ENCODE measurements around the gene KLC1.

Gene KLC1

DNA sequence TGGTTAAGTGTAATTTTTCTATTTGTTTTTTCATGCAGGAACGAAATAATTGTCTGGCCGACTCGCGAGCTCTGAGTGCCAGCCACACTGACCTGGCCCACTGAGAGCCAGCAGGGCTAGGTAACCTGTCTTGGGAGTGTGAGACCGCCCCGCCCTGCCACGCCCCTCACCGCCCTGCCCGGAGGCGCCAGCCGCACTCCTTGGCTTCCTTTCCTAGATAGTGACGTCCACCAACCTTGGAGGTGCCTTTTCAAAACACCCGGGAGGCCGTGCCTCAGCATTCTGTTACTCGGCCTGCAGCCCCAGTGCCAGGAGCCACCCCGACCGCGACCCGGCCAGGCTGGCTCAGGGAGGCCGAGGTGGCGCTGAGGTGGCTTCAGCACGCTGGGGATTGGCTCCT lies 64.5 kb downstream of the KLC1 start:
- no peak for DNase-seq

DNA sequence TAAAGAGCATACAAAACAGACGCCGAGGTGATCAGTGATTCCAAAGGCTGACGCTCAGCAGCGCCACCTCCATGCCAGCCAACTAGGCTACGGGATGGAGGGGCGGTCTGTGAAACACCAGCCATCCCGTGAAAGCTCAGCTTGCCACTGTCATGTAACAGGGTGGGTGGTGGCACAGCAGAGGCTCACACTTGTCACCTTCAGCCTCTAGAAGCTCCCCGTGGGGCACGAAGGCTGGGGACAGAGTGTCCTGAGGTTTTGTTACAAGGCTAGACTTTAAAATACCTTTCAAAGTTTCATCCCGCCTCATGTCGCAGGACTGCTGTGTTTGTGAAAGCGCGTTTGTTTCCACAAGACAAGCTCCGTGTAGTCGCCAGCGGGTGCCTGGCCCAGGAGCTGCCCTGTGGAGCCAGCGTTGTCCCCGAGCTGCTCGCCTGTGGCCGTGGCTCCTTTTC lies 65.6 kb downstream of the KLC1 start:
- no peak for DNase-seq

DNA sequence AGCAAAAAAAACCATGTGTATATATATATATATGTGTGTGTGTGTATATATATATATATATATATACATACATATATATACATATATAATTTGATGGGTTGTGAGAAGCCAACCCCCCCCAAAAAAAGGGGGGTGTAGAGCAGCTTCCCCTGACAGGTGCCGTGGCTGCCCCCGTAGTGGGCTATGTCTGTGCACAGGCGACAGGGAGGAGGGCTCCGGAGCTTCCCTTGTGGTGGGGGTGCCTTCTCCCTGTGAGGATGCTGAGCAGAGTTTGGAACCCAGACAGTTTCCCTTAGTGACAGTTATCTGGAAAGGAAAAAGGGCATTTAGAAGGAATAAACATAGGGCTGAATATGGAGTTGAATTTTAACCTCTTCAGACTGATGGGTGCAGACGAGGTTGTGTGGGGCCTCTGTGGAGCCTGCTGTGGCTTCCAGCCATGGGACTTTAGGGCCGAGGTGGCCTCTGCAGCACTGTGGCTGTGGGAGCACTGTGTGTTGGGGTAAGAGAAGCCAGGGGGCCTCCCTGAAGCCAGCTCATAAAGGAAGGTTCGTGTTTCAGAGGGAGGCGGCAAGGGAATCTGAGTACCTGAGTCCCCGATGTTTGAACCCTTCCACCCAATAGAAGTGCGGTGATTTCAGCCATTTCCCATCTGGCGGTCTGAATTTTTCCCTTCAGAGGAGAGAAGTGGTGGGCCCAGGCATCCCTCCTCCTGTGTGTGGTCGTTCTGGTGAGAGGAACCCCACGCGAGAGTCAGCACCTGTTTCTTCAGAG lies 66.5 kb downstream of the KLC1 start:
- peak; percentile 62 for DNase-seq

DNA sequence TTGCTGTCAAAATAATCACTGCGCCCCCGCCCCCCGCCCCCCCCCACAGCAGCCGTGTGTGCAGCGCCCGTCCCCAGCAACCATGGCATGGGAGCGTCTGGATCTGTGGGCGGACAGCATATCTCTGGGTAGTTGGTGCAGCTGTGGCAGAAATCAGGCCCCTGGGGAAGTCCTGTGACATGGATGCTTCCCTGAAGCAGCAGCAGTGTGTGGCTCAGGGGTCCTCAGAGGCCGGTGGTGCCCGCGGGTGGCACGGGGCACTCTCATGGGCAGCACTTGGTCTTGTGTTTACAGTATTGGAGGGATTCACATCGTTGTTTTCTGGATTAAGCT lies 67.0 kb downstream of the KLC1 start:
- DNase-seq = peak; percentile 51

DNA sequence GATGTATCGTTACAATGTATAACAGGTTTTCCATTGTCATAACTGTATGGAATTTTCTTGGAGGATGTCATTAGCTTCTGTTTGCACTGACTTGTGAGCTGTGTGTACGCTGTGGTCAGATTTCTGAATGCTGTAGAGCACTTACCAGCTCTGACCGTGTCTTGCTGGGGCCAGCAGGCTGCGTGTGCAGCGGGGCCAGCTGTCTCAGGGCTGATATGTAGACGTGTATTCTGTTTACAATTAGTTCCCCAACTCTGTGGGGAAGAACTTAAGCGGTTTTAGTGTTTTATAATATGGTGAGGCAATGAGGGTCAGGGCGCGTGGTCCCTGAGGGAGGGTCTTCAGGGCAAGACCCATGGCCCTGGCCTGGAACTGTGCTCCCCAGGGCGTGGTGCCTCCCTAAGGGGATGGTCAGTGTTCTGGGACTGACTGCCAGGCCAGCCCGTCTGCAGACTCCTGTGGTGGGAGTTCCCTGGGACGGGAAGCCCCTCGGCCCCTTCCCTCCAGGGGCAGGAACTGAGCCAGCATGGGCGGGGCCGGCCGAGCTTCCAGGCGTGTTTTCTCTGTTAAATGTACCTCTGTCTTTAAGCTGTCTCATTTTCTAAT lies 67.6 kb downstream of the KLC1 start:
- DNase-seq = no peak

DNA sequence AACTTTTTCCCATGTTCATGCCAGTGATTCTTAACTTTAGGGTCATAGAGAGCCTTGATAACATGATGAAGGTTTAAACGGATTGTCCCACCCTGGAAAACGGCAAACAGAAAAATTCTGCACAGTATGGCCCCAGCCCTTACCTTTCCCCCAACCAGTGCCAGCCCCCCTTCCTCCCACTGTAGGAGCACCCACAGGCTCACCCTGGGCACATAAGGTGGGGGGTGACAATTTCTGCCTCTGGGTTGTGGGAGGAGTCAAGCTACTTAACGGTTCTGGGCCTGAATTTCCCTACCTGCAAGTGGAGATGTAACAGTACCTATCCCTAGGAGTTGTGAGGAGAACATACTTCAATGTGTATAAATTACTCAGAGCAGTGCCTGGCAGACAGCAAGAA lies 68.2 kb downstream of the KLC1 start:
- peak; percentile 15 for DNase-seq

DNA sequence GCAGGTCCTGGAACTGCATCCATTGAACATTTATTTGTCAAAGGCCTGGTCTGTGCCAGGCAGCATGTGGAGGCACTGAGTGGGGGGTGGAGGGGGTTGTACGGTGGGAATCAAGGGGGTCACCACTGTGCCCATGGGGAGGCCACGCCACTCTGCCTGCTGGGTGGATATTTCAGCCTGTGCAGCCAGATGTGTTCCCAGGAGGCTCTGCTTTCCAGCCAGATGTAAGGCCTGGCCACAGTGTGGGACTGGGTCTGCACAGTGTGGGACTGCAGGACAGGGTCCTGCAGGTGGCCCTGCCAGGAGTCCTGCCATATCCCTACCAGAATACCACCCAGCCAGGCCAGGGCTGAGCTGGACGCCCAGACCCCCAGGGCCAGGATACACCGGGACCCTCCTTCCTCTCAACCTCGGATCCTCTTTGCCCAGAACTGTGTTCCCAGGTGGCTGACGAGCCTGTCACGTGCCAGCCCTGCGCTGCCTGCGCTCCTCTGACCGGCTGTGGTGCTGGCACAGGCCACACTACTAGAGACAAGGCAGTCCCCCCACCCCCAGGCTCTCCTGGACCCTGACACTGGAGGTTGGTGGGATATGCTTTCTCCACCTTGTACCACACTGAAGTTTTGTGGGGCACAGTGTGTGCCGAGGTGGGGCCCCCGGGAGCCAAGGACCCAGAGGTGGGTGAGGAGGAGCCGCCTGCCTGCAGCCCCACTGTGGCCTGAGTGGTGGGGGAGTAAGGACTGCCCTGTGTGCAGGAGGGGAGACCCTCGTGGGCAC lies 68.8 kb downstream of the KLC1 start:
- no peak for DNase-seq

DNA sequence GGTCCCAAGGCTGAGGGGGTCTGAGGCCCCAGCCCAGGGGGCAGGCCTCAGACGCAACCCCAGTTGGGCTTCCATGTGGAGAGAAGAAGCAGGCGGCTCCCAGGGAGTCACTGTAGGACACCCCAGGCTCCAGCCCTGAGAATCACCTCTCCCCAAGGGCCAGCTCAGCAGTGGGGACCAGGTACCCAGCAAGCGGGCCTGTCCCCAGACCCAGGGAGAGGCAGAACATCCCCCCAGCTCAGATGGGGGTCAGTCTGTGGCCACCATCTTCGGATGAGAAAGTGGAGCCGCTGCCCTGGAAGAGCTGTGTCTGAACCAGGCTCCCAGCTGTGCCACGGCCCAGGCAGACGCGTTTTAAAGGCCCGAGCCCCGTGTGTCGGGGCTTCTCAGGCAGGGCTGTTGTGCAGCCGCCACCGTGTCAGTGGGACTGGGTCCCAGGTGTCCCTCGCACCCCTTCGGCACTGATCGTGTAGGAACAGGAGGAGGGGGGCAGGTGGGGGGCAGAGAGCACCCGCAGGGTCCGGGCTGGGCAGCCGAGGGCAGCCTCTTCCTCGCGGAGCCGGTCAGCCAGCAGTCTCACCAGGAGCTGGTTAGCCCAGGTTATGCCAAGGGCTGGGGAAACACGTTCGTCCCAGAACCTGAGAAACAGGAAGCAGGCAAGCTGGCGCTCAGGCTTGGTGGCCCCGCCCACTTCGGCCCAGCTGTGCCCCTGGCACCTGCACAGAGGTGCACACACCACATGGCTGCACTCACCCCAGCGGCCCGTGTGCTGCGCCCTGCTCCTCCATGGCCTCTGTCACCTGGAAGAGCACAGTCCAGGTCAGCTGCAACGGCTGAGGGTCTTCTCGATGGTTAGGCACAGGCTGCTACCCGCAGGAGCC lies 69.6 kb downstream of the KLC1 start:
- DNase-seq = peak; percentile 47

DNA sequence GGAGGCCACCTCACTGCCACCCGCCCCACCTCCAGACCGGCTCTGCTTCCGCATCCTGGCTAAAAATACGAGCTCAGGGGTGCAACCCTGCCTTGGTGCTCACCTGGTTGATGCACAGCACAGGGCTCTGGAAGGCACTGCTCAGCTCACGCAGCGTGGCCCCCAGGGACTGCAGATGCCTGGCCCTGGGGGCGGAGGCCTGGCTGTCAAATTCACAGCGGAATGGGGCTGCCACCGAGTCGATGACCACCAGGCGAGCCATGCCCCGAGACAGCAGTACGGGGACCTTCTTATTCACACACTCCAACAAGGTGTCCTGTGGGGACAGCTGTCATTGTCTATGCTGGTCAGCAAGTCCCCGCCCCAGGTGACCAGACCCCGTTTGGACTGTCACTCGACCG lies 70.2 kb downstream of the KLC1 start:
- no peak for DNase-seq

DNA sequence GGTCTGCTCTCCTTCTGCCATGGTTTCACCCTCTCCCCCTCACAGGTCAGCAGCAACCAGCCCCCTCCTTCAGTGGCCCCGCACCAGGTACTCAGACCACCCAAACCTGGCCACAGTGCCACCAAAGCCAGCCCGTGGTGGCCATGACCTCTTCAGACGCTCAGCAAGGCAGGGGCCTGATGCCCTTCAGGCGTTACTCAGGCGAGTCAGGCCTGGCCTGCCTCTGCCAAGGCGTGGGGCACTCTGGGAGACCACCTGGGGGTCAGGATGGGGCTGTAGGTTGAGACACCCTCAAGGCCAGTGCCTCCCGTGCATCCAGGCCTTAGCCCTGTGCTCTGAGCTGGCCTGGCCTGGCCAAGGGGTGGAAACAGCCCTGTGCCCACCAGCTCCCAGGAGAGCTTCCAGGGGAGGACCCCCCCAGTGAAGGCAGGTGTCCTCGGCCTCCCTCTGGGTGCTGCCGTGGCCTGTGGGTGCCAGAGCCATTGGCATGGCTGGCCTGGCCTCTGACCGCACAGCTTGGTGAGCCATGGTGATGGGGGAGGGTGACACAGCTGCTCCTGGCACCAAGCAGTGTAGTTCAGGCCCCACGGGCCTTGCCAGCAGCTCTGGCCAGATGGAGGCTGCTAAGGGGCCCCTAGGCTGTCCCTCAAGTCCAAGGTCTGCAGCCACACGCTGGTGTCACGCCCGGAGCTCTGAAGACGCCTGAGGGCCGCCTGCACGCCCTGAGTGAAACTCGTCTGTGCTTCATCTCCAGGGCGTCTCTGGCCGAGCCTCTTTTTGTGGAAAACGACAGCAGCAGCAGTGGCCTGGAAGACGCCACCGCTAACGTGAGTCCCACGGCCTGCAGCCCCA lies 71.1 kb downstream of the KLC1 start:
- DNase-seq = no peak

DNA sequence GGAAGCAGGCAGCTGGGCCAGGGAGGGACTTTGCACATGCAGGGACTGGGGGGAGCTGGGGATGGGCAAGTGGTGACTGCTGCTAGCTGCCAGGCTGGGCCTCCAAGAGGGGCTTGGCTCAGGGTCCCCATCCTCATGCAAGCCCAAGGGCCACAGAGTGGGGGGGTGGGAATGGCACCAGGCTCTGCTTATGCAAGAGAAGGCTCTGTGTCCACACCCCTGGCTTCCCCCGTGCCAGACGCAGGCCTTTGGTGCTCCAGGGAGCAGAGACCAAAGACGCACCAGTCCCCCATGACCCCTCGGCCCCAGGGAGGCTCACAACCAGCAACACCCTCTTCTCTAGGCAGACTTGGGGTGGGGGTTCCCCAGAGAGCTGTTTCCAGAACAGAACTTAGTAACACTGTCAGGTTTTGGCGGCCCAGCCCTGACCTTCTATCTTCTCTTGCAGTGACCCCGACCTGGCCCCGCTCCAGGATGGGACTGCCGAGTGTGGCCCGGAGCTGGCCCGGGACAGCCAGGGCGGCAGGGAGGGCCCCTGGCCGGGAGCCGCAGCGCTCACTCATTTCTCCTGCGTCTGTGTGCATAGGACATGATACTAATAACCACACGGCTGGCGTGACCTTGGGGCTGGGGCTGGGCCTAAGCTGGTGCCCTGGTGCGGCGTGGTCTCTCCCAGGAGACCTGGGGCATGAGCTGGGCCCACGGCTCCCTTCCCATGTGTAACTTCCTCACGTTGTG lies 71.9 kb downstream of the KLC1 start:
- no peak for DNase-seq

DNA sequence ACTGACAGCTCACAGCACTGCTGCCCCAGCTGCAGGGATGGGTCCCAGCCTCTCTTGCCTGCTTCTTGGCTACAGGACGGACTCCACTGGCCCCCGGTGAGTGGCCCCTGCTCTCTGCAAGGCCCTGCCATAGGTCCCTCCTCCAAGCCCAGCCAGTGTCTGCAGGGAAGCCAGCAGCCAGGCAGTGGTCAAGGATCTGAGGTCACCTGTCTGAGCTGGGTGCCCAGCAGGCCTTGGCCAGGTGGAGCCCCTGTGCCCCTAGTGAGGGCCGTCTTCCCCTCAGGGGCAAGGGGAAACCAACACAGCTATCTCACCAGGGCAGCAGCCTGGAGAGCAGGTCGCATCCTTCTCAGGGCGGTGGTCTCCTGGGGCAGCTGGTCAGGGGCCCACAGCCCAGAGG lies 73.1 kb downstream of the KLC1 start:
- no peak for DNase-seq

DNA sequence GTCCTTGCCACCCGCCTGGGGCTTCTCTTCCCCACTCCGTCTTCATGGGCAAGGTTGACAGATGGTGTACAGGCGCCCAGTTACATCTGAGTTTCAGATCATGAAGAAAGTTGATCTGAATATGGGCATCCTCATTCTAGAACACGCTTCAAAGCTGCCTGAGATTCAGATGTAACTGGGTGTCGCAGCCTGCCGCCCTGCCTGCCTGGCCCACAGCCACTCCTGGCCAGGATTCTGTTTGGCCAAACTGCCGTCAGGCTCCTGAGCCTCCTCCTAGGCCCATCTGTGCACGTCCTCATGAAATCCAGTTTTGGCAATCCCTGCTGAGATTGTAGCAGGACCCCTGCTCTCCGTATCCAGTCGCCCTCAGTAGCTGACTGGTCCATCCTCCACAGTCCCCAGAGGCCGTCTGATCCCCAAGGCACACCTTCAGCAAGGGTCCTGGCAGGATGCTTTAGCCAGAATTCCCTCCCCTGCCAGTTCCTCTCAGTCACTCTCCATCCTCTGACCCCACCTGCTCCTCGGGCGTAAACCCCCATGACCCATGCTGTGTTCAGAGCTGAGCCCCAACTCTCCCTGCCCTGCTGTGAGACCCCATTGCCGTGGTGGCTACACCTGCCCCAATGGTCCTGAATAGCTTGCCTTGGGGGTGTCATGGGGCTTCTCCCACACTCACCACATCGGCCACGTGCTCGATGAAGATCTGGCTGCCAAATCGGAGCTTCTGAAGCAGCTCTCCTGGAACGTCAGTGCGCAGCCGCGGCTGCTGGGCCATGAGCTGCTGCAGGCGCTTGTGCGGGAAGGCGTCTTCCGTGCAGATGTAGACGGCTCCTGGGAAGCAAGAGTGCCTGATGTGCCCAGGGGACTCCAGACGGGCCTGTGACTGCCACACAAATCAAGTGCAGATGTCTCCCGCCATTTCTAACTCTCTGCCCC lies 73.8 kb downstream of the KLC1 start:
- DNase-seq = no peak

DNA sequence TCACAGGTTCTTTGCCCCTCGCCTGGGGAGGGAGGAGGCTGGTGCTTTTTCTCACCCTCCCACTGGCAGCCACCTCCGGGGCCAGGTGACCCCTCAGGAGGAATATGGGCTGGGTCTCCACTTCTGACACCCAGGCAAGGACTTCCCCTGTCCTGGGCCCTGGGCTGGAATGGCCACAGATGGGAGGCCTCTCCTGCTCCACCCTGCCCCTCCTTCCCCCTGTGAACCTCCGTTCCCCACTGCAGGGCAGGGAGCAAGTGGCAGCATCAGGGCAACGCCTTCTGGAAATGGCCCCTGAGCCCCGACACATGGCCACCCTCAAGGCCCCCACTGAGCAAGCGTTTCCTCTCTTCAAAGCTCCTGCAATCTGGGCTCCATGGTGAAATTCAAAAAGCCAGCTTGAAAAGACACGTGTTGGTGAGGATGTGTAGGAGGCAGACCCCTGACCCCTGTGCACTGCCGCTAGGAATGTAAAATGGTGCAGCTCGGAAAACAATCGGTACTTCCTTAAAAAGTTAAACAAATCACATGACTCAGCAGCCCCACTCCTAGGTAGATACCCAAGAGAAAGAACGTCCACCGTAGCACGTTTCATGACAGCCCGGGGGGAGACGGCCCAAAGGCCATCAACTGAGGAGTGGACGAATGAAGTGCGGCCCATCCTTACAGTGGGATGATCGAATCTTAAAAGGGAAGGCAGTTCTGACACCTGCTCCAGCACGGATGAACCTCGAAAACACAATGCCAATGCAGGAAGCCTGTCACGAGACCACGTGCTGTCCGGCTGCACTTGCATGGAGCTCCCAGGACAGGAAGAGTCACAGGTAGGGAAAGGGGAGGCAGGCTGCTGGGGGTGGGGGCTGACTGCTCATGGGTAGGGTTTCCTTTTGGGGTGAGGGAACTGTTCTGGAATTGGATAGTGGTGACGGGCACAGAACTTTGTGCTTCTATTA lies 74.7 kb downstream of the KLC1 start:
- no peak for DNase-seq

DNA sequence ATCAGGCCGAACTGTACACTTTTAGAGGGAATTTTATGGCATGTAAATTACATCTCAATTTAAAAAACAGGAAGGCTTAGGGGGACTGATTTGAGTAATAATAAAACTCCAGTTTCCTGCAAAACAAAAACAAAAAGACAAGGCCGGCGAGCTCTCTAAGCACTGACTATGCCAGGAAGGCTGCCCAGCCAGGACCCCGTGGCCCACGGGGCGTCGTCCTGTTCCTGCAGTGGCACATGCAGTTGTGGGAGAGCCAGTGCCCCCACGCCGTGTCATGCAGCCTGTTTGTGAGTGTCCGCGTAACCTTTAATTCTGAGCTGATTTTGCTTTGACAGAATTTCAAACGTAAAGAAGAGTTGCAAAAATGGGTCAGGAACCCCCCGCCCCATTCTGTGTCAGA lies 75.7 kb downstream of the KLC1 start:
- no peak for DNase-seq

DNA sequence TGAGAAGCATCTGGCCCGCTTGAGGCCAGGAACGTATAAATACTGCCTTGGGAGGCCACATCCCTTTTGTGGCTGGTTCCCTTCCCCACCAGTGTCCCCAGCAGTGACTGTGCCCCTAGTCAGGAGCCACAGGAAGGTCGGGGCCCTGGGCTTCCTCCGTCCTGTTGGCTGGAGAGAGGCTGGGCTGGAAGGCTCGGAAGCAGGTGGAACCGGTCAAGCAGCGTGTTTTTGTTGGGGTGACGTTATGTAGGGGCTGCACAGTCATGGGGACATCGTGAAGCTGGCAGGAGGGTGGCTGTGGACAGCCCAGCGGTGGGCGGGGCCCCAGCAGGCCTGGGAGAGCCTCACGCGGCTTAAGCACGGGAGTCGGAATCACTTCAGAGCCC lies 76.1 kb downstream of the KLC1 start:
- no peak for DNase-seq

DNA sequence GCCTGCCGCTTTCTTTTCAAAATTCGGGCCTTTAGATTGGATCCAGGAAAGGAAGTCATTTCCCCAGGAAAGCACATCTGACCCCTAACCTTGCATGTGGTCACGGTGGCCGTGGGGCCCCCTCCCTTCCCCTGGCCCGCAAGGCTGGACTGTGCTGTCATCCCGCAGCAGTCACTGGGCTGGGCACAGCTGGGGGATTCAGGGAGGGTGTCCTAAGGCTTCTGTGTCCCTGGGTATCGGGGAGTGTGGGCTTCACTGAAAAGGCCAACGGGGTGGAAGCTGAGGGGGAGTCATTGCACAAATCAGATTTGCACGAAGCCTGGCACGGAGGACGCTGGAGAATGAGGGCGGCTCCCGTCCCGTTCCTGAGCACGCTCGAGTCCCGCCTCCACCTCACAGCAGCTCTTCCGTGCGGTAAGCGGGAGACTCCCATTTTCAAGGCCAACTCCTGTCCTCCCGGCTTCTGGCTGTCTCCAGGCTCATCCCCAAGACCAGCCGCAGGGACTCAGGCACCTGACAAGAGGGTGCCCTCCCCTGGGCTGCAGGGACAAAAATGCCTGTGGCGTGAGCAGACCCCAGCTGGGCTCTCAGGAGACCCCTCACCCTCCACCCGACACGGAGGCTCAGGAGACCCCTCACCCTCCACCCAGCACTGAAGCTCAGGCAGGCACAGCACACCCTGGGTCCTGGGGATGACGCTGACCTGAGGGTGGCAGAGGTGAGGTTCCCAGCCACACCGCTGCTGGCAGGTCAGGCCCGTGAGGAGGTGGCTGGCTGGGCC lies 76.7 kb downstream of the KLC1 start:
- no peak for DNase-seq
